ENCODE data around the gene STOML2.

The STOML2 gene

DNA sequence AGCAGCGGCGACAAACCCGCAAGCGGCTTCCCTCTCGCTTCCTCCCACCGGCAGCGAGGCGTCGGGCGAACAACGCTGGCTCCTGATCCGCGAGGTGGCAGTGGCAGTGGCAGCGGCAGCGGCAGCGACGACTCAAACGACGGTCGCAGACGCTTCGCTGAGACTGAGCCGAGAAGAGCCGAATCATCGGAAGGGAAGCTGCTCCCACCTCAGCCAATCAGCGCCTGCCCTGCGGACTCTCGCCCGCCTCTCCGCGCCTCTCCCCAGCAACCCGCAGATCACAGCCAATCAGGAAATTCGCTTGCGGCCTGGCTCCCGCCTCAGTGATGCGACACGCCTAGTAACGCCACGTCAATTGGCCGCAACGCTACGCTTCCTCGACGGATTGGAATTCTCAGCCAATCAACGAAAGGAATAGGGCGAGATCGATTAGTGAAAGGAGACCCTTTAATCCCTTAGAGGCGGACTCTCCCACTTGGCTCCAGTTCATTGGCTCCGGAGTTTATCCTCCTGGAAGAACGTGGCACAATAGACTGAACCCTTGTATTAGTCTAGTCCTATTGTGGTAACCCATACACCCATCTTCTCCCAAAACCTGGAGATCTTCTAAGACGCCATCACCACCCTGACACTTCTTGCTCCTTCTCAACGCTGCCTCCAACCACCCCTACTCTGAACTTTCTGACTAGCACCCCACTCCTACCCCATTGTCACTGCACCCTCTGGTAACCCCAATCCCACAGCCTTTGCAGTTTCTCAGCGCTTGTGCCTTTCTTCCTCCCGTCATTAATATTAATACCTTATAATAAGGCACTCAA lies 30.3 kb downstream of the STOML2 start, which contains the start of gene VCP:
Gene VCP, minus strand, starts transcription at position 165 of the 818 bp plus-strand sequence. CDS start 272 bp downstream, outside the sequence.
- peak; percentile 97 for DNase-seq (ENCODE audit: low spot score)

DNA sequence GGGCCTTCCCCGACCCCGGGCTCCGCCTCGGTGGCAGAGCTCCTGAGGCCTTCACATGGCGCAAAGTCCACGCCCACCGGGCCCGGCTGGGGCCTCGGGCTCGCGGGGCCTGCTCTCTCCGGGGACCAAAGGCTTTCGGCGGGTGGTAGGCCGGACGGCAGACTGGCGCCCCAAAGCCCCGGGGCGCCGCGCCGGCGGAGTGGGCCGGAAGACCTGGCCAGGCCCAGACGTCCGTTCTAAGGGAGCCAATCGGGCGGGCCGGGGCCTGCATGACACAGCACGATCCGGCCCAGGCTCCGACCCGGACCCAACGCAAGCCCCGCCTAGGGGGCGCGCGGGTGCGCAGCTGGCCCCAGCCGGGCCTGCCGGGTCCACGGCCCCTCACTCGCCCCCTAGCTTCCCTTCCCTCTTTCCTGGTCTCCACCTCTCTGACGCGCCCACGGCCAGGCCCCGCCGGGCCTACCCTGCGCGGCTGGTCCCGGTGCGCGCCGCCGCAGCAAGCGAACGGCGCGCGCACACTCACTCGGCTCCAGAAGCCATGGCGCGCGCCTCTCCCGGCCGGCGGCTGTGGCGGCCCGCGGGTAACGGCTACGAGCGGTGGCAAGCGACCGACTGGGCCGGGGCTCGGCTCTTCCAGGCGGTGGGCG lies 31.0 kb downstream of the STOML2 start:
- peak; percentile 83 for DNase-seq (ENCODE audit: low spot score)

DNA sequence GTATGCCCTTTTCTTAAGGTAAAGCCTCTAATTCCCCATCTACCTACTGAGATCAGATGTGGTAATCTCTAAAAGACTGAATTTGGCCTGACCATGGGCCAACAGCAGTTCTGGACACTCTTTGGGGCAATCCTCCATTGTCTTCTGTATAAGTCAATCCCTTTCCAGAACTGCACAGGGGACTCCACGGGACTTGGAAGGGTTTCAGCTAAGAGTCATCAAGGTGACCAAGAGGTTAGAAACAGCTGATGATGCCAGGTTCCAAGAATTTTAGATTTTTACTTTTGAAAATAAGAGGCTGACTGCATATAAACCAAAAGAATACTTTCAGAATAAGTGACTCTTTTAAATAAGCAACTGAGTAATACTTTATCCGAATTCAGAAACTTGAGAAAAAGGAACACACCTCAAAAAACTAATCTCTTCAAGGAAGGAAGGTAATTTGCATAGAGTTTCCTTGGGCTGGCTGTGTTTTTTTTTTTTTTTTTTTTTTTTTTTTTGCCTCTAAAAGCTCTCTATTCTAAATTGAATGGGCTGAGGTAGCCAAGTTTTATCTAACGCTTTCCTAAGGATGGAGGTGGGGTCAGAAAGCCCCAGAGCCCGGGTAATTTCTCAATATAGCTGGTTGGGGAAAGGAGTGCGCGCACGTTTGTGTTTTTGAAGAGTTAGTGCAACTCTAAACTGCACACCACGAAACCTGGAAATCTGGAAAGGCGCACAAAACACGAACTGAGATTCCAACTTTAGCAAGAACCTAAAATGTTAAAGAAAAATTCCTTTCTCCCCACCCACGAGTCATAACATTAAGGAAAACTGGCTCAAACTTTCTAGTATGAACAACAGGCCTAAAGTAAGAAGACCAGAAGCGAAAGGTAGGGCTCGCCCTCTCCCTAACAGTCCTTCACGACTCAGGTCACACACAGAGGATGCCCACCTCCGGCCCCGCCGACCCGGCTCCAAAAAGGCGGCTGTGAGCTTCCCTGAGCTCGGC lies 31.8 kb downstream of the STOML2 start:
- no peak for DNase-seq (ENCODE audit: low spot score)

DNA sequence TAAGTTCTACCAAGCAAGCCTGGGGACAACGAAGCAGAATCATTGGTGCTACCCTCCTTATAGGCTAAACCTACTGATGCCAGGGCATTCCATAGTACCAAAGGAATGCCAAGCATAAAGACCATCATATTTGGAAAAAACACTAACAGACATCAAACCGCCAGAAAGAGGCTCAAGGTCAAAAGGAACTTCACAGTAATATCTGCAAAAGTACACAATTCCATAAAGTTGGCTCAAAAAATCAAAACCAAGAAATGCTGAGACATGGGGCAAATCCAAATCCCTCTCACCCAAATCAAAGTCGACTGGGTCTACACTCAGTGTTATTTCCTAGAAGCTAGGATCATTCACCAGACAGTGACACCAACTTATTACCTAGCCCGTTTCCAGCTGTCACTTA lies 33.9 kb downstream of the STOML2 start:
- no peak for DNase-seq (ENCODE audit: low spot score)

DNA sequence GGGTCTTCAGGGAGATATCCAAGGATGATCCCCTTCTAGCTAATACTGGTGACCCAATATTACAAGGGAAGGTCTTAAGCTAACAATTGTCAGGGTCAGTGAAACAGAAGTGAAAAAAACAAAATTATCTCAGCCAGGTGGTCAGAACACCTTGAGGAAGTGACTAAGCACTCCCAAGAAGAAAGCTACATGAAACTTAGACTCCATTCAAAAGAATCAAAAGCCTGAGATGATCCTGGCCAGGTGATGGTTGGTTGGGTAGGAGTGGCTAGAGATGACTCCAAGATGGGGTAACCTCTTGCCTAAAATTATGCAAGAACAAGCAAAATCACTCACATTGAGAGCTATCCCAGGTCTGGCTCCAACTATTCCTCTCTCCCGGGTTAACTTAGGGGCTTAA lies 35.9 kb downstream of the STOML2 start:
- no peak for DNase-seq (ENCODE audit: low spot score)

DNA sequence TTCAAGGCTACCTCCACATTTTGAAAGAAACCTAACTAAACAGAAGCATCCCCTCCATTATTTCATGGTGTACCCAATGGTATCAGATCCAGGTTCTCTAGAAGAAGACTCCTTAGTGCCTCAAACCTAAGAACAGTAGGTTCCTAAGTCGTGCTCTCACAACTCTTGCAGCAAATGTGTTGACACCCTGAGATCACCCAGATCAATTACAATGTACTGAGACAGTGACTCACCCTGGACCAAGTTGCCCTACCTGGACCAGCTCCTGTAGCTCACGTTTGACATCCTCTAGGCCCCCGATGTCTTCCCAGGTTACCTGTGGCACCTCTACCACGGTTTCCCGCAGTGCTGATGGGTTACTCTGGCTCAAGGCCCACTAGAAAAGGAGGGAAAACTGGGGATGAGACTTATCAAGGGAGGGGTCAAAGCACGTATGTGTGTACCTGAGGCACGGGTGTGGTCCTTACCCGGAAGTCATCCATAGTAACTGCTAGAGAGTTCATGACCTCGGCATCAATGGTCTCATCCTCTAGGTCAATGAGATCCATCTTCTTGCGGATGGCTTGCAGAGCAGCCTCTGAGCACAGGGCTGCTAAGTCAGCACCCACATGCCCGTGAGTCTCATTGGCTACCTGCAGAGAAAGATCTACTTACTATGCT lies 42.3 kb downstream of the STOML2 start:
- no peak for DNase-seq (ENCODE audit: low spot score)

DNA sequence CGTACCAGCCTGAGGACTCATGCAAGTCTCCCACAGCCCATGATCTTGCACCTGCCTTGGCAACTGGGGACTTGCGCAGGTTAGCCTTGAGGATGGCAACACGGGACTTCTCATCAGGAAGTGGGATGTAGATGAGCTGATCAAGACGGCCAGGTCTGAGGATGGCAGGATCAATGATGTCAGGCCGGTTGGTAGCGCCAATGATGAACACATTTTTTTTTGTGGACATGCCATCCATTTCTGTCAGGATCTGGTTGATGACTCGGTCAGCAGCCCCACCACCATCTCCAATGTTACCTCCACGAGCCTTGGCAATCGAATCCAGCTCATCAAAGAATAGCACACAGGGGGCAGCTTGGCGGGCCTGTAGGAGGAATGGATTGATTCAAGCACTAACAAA lies 43.5 kb downstream of the STOML2 start:
- no peak for DNase-seq (ENCODE audit: low spot score)

DNA sequence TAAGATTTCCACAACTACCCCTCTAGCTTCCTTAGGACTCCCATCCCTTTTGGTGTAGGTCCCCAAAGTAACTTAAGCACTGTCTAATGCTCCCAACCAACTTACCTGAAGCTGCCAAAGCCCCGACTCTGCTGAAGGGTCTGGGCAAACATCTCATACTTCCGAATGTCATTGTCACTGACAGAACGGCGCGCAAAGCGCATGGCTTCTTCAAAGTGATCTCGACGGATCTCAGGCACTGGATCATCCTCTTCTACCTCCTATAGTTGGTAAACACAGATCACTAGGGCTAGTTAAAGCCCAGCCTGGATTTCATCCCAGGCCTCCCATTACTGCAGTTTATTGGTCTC lies 45.7 kb downstream of the STOML2 start:
- DNase-seq (ENCODE audit: low spot score) = no peak

DNA sequence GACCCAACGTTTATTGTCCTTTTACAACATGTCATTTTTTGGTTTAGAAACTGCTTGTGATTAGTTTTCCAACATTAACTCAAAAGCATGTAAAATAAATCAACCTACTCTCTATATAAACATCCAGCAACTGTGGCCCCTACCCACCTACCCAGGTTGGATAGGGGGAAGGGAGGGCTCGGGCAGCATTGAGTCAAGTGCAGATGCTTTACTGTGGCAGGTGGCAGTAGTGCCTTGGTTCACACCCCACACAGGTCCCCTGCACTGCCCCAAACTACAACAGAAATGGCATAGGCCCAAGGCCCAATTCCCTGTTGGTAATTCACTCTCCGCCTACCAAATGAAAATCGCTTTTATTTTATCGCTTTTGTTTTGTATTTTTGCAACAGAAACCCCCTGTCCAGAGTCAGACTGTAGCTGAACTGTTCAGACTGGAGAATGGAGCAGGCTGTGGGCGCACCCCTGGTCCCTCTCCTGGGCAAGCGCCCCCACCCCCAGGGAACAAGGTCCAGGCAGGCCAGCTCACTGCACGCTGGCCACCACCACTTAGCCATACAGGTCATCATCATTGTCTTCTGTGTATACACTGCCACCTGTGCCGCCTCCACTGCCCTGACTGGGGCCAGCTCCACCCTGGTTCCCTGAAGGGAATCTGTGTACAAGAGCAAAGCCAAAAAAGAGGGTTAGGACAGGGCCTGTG lies 46.2 kb downstream of the STOML2 start:
- DNase-seq (ENCODE audit: low spot score) = no peak

DNA sequence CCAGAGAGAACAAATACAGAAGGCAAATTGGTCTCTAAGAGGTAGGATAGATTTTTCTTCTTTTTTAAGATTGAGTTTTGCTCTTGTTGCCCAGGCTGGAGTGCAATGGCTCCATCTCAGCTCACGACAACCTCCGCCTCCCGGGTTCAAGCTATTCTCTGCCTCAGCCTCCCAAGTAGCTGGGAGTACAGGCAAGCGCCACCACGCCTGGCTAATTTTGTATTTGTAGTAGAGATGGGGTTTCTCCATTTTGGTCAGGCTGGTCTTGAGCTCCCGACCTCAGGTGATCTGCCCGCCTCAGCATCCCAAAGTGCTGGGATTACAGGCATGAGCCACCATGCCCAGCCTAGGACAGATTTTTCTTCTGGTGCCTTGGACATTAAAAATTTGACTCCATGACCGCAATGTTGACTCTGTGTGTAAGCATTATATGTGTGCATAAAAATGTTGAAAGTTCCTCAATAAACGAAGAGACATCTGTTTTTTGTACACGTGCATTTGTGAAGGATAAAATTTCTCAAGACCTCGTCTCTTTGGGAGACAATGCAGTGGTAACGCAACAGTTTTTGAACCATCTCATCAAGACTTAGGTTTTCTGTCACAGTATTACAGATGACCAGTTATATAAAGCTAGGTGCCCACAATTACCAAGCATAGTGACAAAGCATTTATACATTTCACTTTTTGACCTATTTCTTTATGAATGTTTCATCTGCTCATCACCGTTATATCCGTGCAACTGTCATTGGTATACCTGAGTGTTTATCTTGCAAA lies 47.9 kb downstream of the STOML2 start:
- no peak for DNase-seq (ENCODE audit: low spot score)

DNA sequence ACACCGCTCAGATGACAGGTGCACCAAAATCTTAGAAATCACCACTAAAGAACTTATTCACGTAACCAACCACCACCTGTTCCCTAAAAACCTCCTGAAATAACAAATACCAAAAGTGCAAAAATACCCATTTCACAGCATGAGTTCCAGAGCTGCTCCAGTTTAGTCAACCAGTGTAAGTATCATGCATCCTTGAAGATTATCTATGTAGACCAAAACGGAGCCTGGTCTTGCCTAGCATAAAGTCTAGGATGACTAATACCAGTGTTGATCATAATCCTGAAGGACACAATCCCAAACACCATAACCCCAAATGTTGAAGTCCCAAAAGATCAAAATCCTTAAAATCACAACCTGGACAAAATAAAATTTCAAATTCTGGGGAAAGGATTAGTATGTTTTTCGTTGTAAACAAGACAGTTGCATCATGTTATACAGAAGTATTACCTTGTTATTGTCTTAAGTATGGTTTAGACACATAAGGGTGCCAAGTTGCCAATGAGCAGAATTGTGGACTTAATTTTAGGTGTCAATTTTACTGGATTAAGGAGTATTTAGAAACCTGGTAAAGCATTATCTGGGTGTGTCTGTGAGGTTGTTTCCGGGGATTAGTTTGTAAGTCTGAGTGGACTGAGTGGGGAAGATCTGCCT lies 48.6 kb downstream of the STOML2 start:
- no peak for DNase-seq (ENCODE audit: low spot score)

DNA sequence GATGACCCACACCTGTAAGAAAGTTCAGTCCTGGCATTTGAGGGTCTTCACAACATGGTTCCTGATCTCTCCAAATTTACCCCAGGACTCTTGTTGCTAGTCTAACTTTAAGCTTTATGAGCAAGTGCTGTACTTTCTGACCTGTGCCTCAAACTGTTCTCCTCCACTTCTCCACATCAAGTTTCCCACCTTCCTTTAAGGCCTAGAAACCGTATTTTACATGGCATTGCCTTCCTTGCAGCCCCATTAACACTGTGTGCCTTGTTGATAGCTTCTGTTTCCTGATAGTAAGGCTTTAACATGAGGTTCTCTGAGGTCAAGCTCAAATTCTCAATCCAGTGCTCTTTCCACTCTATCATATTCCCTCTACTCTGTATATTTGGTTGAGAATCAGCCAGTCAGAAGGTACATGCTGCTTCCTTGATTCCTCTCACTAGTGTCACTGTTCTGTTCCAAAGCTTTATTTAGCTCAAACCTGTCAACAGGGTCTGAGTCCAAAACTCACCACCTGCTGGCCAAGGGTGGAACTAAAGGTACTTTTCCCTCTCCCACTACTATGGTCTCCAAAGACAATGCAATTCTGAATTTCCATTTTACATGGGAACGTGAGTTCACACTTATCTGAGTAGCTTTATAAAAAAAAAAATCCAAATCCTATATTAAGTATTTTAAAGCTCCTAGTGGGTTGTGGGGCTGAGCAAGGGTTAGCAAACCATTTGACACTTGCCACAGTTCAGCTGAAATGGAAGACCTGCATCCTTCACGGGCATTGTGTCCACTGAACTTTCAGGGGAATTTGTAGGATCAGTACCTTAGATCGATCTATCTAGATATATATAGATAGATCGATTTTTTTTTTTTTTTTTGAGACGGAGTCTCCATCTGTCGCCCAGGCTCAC lies 51.6 kb downstream of the STOML2 start:
- peak; percentile 52 for DNase-seq (ENCODE audit: low spot score)
